Osteoblast (primary cell): Measurements from ENCODE around the gene LGMN. TPM values are rescaled to one million over a fixed set of nuclear protein-coding genes. Genes with fewer than 3 reads are reported as not detected.

Source experiments
- DNase-seq: peaks from one replicate; pipeline ENCODE4 v3.0.0; 2011; ENCODE audit warnings: low spot score, mixed read lengths; ENCODE audit not compliant: insufficient read length; ENCODE audit errors: missing footprints
- H2AFZ ChIP-seq: 2 replicates; pipeline ENCODE4 v1.6.0; 2011; ENCODE audit warnings: mild to moderate bottlenecking, low read length
- H3K27ac ChIP-seq: 2 replicates; pipeline ENCODE4 v1.5.1; 2011; ENCODE audit warnings: mild to moderate bottlenecking, low read depth, low read length, moderate library complexity
- H3K27me3 ChIP-seq: 2 replicates; pipeline ENCODE4 v1.6.0; 2012; ENCODE audit warnings: mild to moderate bottlenecking, control low read depth, inconsistent platforms, low read length, moderate library complexity; ENCODE audit not compliant: insufficient read depth
- H3K36me3 ChIP-seq: 2 replicates; pipeline ENCODE4 v1.5.1; 2011; ENCODE audit warnings: mild to moderate bottlenecking, low read length, control low read depth, moderate library complexity; ENCODE audit not compliant: insufficient read depth
- H3K4me1 ChIP-seq: 2 replicates; pipeline ENCODE4 v1.5.1; 2011; ENCODE audit warnings: mild to moderate bottlenecking, low read length, control low read depth, moderate library complexity; ENCODE audit not compliant: insufficient read depth
- H3K4me2 ChIP-seq: 2 replicates; pipeline ENCODE4 v1.6.0; 2011; ENCODE audit warnings: mild to moderate bottlenecking, low read length; ENCODE audit not compliant: insufficient read depth
- H3K4me3 ChIP-seq: fragments of 200-600 bp; sonication (generic); 3 replicates; pipeline ENCODE4 v1.5.1; 2012; ENCODE audit warnings: mild to moderate bottlenecking, low read length, inconsistent platforms; ENCODE audit not compliant: insufficient read depth
- H3K79me2 ChIP-seq: 2 replicates; pipeline ENCODE4 v1.6.0; 2012; ENCODE audit warnings: mild to moderate bottlenecking, low read length, control low read depth, inconsistent platforms; ENCODE audit not compliant: insufficient read depth
- H3K9me3 ChIP-seq: 2 replicates; pipeline ENCODE4 v1.5.1; 2011; ENCODE audit warnings: low read depth, low read length, control low read depth
- H4K20me1 ChIP-seq: 2 replicates; pipeline ENCODE4 v1.6.0; 2012; ENCODE audit warnings: mild to moderate bottlenecking, low read length, control low read depth; ENCODE audit not compliant: insufficient read depth
- total RNA-seq: library from RNA; depleted of rRNA; stranded (reverse); fragments of >200 nt; gene quantifications from 2 replicates; pipeline ENCODE4 v1.2.3, GENCODE V29; 2012
- TF ChIP-seq, protein P1 (sequence below): IDR thresholded peaks from 2 replicates; pipeline ENCODE4 v1.5.1; 2011; ENCODE audit warnings: mild to moderate bottlenecking, low read depth, low read length, moderate library complexity; ENCODE audit errors: extremely low read depth

The LGMN gene
- total RNA-seq, 1 donor, result 89.4 TPM

DNA sequence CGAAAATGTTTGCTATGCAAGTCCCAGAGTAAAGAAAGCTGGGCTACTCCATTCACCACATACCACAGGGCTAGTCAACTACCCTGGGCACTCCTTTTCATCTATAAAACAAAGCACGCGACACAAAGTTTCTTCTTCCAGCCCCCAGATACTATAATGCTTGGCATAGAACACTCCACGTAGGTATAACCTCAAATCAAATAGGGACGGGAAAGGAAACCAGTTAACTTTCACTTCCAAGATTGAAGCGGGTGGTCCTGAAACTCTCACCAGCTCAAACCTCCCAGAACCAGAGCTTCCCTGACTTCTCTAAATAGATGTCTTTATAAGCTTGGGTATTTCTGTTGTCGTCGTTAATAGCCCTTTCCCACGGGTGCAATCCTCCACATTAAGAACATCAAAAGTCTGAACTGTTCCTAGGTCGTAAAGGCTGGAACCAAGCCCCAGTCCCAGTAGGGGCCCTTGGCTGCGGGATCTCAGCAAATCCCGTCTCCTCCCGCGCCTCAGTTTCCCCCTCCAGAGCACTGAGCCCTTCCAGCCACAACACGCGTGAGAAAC is 647 bp downstream of the LGMN start:
- H3K4me2 ChIP-seq, result peak overlapping the region; percentile 97
- peaks cover 18% of the 10 kb centered on the region for H3K4me1 ChIP-seq
- H3K27me3 ChIP-seq, result peaks cover 15% of the 10 kb centered on the region
- H4K20me1 ChIP-seq, result no peaks in the 10 kb centered on the region
- no peaks in the 10 kb centered on the region for H3K36me3 ChIP-seq
- peak overlapping the region; percentile 86 for H3K4me3 ChIP-seq
- H3K27ac ChIP-seq, result peak overlapping the region; percentile 85
- no peaks in the 10 kb centered on the region for H3K9me3 ChIP-seq
- TF ChIP-seq, protein P1, sequence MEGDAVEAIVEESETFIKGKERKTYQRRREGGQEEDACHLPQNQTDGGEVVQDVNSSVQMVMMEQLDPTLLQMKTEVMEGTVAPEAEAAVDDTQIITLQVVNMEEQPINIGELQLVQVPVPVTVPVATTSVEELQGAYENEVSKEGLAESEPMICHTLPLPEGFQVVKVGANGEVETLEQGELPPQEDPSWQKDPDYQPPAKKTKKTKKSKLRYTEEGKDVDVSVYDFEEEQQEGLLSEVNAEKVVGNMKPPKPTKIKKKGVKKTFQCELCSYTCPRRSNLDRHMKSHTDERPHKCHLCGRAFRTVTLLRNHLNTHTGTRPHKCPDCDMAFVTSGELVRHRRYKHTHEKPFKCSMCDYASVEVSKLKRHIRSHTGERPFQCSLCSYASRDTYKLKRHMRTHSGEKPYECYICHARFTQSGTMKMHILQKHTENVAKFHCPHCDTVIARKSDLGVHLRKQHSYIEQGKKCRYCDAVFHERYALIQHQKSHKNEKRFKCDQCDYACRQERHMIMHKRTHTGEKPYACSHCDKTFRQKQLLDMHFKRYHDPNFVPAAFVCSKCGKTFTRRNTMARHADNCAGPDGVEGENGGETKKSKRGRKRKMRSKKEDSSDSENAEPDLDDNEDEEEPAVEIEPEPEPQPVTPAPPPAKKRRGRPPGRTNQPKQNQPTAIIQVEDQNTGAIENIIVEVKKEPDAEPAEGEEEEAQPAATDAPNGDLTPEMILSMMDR, result no peak
- DNase-seq, result peak; percentile 81
- no peaks in the 10 kb centered on the region for H3K79me2 ChIP-seq
- H2AFZ ChIP-seq, result peak overlapping the region; percentile 83

- Histone ChIP-seq H3K79me2 (no peaks in the 10 kb centered on the region), H3K9me3 (no peaks in the 10 kb centered on the region), H3K4me3 (no peak overlapping the region), H2AFZ (no peak overlapping the region), H3K4me1 (peaks cover 18% of the 10 kb centered on the region), H3K27ac (no peak overlapping the region), H3K36me3 (no peaks in the 10 kb centered on the region), H3K4me2 (no peak overlapping the region), H4K20me1 (peaks cover 4% of the 10 kb centered on the region), H3K27me3 (no peaks in the 10 kb centered on the region)
- TF ChIP-seq, protein P1, result no peak
- DNase-seq, result peak; percentile 76
These were observed 4.2 kb downstream of the LGMN start for GRCh38 chr14:92744198-92744597.

DNA sequence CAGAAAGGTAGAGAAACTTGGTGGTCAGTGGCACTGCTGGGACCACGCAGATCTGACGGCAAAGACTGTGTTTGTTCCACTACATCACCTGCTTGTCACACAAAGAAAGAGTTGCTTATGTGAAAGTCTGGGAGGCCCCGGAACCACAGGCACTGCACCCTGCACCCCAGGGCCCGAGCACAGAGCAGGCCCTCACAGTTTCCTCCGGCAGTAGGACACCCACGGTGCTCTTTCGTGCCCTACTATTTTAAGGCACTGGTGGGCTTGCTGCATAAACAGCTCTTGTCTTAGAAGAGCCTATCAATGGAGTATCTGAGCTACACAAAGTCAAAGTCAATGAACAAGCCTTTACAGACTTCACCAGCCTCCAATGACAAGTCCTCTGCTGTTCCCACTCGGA is 8.0 kb downstream of the LGMN start:
- Histone ChIP-seq H3K36me3 (no peaks in the 10 kb centered on the region), H3K4me2 (no peak overlapping the region), H3K27ac (no peak overlapping the region), H3K4me1 (no peaks in the 10 kb centered on the region), H4K20me1 (peaks cover 21% of the 10 kb centered on the region), H3K79me2 (no peaks in the 10 kb centered on the region), H2AFZ (no peak overlapping the region), H3K4me3 (no peak overlapping the region), H3K27me3 (peaks cover 12% of the 10 kb centered on the region), H3K9me3 (no peaks in the 10 kb centered on the region)
- no peak for DNase-seq
- TF ChIP-seq, protein P1, result no peak

DNA sequence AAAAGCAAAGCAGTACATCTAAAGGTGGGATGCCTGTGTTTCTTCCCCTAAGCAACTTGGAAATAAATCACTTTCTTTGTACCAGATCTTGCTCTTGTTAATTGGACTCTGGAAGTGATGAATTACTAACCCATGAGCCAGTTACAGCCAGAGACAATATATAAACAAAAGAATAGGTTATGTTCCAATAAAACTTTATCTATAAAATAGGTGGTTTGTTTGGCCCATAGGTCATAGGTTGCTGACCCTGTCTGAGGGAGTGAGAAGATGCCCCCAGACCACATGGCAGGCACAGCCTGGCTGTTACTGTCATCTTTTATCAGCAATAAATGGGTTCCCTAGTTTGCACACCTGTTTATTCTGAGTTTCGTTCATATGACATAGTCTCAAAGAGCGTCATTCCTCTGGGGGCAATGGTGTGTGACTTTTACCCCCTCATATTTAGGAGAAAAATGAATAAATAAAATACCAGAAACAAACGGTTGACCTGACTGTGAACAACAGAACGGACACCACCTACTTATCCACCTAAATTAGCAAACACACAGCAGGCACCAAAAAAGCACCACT is 10.7 kb downstream of the LGMN start:
- H3K79me2 ChIP-seq, result no peaks in the 10 kb centered on the region
- no peak overlapping the region for H3K4me3 ChIP-seq
- no peak overlapping the region for H3K4me2 ChIP-seq
- no peak overlapping the region for H2AFZ ChIP-seq
- DNase-seq, result no peak
- no peaks in the 10 kb centered on the region for H3K36me3 ChIP-seq
- TF ChIP-seq, protein P1, result no peak
- peaks cover 26% of the 10 kb centered on the region for H4K20me1 ChIP-seq
- peaks cover 12% of the 10 kb centered on the region for H3K27me3 ChIP-seq
- no peaks in the 10 kb centered on the region for H3K4me1 ChIP-seq
- no peak overlapping the region for H3K27ac ChIP-seq
- no peaks in the 10 kb centered on the region for H3K9me3 ChIP-seq
